ENCODE results near the gene VAPB.

Gene VAPB

DNA sequence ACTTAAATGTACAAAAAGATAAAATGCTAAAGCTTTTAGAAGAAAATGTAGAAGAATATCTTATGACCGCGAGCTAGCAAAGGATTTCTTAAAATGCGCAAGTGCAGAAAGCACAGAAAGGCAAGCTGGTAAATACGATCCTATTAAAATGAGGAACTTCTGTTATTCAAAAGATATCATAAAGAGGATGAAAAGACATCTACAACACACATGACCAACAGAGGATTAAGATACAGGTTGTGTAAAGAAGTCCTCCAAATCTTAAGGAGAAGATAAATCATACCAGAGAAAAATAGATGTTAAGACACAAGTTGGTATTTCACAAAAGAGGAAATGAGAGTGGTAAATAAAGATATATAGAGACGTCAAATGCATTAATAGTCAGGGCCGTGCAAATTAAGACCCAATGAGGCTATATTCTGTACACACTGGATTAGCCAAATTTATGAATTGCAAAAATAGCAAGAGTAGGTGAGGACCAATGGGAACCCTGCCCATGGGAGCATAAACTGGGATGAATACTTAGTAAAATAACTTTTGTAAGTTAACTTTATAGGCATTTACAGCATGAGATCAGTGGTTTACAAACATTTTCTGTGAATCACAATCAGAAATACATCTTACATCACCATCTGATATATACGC, 103.2 kb downstream of the VAPB start:
- ATAC-seq (ENCODE audit: low read depth), result no peak
- DNase-seq (ENCODE audit: low spot score), result no peak
- Histone ChIP-seq H3K36me3 (ENCODE audit: low read depth) (no peaks in the 10 kb centered on the region), H3K27me3 (ENCODE audit: insufficient read depth, poor library complexity, severe bottlenecking) (no peaks in the 10 kb centered on the region), H3K9me3 (ENCODE audit: severe bottlenecking) (no peaks in the 10 kb centered on the region), H3K4me3 (ENCODE audit: severe bottlenecking) (no peak overlapping the region), H3K27ac (ENCODE audit: poor library complexity, severe bottlenecking) (no peak overlapping the region), H3K4me1 (ENCODE audit: insufficient read depth, poor library complexity, severe bottlenecking) (no peaks in the 10 kb centered on the region)
- TF ChIP-seq, protein P1, sequence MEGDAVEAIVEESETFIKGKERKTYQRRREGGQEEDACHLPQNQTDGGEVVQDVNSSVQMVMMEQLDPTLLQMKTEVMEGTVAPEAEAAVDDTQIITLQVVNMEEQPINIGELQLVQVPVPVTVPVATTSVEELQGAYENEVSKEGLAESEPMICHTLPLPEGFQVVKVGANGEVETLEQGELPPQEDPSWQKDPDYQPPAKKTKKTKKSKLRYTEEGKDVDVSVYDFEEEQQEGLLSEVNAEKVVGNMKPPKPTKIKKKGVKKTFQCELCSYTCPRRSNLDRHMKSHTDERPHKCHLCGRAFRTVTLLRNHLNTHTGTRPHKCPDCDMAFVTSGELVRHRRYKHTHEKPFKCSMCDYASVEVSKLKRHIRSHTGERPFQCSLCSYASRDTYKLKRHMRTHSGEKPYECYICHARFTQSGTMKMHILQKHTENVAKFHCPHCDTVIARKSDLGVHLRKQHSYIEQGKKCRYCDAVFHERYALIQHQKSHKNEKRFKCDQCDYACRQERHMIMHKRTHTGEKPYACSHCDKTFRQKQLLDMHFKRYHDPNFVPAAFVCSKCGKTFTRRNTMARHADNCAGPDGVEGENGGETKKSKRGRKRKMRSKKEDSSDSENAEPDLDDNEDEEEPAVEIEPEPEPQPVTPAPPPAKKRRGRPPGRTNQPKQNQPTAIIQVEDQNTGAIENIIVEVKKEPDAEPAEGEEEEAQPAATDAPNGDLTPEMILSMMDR (IDR thresholded peaks at IDR 0.05; ENCODE audit: poor library complexity, severe bottlenecking), result no peak

DNA sequence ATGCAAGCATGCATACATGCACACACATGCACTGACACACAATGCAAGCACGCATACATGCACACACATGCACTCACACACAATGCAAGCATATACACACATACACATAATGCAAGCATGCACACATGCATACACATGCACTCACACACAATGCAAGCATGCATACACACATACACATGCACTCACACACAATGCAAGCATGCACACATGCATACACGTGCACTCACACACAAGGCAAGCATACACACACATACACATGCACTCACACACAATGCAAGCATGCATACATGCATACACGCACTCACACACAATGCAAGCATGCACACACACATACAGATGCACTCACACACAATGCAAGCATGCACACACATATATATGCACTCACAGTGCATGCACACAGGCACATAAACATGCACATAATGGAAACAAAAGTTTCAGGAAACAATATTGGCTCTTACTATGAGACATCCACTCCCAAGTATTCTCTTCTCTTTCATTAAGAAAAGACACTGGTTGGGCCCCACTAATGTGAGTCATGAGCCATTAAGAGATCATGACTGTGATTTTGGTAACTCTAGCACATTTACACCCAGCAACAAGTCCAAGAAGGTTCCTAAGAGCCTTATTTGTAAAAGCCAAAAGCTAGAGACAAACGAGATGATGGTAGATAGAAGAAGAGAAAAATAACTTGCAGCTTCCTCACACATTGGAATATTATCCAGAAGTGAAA, 103.9 kb downstream of the VAPB start:
- no peaks in the 10 kb centered on the region for H3K4me1 ChIP-seq (ENCODE audit: insufficient read depth, poor library complexity, severe bottlenecking)
- H3K27ac ChIP-seq (ENCODE audit: poor library complexity, severe bottlenecking), result no peak overlapping the region
- no peak overlapping the region for H3K4me3 ChIP-seq (ENCODE audit: severe bottlenecking)
- H3K27me3 ChIP-seq (ENCODE audit: insufficient read depth, poor library complexity, severe bottlenecking), result no peaks in the 10 kb centered on the region
- no peaks in the 10 kb centered on the region for H3K36me3 ChIP-seq (ENCODE audit: low read depth)
- no peaks in the 10 kb centered on the region for H3K9me3 ChIP-seq (ENCODE audit: severe bottlenecking)
- peak; percentile 34; the same call in 1 of the 3 replicates for ATAC-seq (ENCODE audit: low read depth)
- DNase-seq (ENCODE audit: low spot score), result no peak
- TF ChIP-seq, protein P1 (IDR thresholded peaks at IDR 0.05; ENCODE audit: poor library complexity, severe bottlenecking), result no peak

DNA sequence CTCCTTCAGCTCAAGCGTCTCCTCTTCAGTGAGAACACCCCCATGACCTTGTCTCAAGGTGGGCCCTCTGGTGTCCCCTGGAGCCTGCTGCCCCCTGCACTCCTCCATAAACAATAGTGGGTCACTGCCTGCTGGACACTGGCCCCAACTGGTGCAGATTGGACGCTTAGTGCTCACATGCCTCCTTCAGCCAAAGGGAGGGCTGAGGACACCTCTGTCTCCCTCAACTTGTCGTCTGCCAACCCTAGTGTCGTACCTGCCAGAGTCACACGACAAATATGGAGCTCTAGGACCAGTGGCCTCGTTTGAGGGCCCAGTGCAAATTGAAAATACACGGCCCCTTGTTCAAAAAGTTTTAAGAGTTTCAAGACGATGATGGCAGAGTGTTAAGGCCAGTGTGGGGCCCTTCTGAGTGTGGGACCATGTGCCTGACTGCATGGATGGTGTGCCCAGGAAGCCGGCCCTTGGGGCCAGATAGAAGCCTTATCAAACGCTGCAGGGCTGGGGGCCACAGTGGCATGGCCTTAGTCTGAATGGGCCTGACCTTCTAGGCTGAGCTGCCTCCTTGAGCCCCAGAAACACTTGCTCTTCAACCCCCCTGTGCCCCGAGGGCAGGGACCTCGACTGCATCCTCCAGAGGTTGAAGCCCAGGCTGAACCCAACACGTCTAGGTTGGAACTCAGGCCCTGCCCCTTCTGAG, 106.0 kb downstream of the VAPB start:
- TF ChIP-seq, protein P1 (IDR thresholded peaks at IDR 0.05; ENCODE audit: poor library complexity, severe bottlenecking), result no peak
- no peak overlapping the region for H3K4me3 ChIP-seq (ENCODE audit: severe bottlenecking)
- H3K27ac ChIP-seq (ENCODE audit: poor library complexity, severe bottlenecking), result no peak overlapping the region
- DNase-seq (ENCODE audit: low spot score), result peak; percentile 67
- no peaks in the 10 kb centered on the region for H3K36me3 ChIP-seq (ENCODE audit: low read depth)
- H3K9me3 ChIP-seq (ENCODE audit: severe bottlenecking), result no peaks in the 10 kb centered on the region
- no peak for ATAC-seq (ENCODE audit: low read depth)
- no peaks in the 10 kb centered on the region for H3K4me1 ChIP-seq (ENCODE audit: insufficient read depth, poor library complexity, severe bottlenecking)
- H3K27me3 ChIP-seq (ENCODE audit: insufficient read depth, poor library complexity, severe bottlenecking), result no peaks in the 10 kb centered on the region

DNA sequence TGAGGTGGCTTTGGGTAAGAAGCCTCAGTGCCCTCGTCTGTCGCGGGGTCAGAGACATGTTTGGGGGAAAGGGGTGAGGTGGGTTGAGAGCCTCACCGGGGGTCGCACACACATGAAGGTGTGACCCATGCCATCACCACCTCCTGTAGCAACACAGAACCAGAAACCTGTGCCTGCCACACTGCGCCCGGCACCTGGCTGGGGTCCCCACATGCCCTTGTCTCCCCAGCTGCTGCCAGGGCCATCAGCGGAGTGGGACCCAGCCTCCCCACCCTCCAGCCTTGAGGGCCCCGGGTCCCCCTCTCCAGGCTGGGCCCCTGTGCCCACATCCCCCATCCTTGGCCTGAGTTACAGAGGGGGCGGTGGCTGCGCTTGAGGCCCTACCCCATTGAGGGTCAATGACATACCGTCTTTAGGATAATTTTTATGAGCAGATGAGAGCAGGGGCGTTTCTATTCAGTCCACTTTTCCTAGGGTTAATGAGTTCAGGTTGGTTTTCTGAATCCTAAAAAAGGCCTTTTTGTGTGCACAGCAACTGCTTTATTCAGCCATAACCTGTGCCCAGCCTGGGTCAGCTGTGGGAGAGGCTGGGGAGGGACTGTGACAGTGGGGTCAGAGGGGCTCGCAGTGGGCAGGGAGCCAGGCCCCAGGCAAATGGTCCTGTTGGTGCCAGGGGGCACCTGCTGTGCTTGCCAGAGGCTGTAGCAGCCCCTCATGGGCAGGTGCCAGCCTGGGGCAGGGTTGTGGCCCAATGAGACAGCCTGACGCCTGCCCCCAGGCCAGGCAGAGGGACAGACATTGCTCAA, 106.8 kb downstream of the VAPB start:
- Histone ChIP-seq H3K4me1 (ENCODE audit: insufficient read depth, poor library complexity, severe bottlenecking) (no peaks in the 10 kb centered on the region), H3K27me3 (ENCODE audit: insufficient read depth, poor library complexity, severe bottlenecking) (no peaks in the 10 kb centered on the region), H3K36me3 (ENCODE audit: low read depth) (no peaks in the 10 kb centered on the region), H3K9me3 (ENCODE audit: severe bottlenecking) (no peaks in the 10 kb centered on the region), H3K4me3 (ENCODE audit: severe bottlenecking) (no peak overlapping the region), H3K27ac (ENCODE audit: poor library complexity, severe bottlenecking) (no peak overlapping the region)
- DNase-seq (ENCODE audit: low spot score), result peak; percentile 76
- ATAC-seq (ENCODE audit: low read depth), result no peak
- TF ChIP-seq, protein P1 (IDR thresholded peaks at IDR 0.05; ENCODE audit: poor library complexity, severe bottlenecking), result no peak

Measured in RWPE2 (cell line).